Mammary epithelial cell (primary cell): ENCODE measurements around the gene PPP1R15B.

Experiments
- CTCF ChIP-seq, 2 donors: IDR thresholded peaks in 1 of 2; conservative IDR thresholded peaks in 1 of 2; 2 replicates each; pipeline ENCODE4 v1.5.1; 2011 to 2012; ENCODE audit warnings: inconsistent platforms in 2 of 2, low read length in 2 of 2, mild to moderate bottlenecking in 2 of 2, control low read depth in 1 of 2, low read depth in 1 of 2; ENCODE audit not compliant: insufficient read depth in 1 of 2; ENCODE audit errors: extremely low read depth in 1 of 2
- EZH2 ChIP-seq: IDR thresholded peaks from 2 replicates; pipeline ENCODE4 v1.6.1; 2012; ENCODE audit warnings: low read length, inconsistent platforms, borderline replicate concordance

GRCh38 chr1:204359131-204359473, 52.5 kb downstream of the PPP1R15B start:
- TF ChIP-seq CTCF (conservative IDR thresholded peaks at IDR 0.05 in 1 of 2, IDR thresholded peaks at IDR 0.05 in 1 of 2; ENCODE audit: extremely low read depth in 1 of 2, insufficient read depth in 1 of 2, low read depth in 1 of 2, low read length in 2 of 2): no peak
- no peak for TF ChIP-seq EZH2
